NCI-H2107 (cell line): ENCODE measurements around the gene NARF.
"Not testable (repeated sequence)": the region's sequence is repeated elsewhere in the genome, so short reads cannot be mapped to it uniquely, and the experiment has no call there.

Experiments
- DNase-seq: peaks from one replicate; lab custom pipeline; 2025; lab: John Stamatoyannopoulos, UW

The NARF gene

DNA sequence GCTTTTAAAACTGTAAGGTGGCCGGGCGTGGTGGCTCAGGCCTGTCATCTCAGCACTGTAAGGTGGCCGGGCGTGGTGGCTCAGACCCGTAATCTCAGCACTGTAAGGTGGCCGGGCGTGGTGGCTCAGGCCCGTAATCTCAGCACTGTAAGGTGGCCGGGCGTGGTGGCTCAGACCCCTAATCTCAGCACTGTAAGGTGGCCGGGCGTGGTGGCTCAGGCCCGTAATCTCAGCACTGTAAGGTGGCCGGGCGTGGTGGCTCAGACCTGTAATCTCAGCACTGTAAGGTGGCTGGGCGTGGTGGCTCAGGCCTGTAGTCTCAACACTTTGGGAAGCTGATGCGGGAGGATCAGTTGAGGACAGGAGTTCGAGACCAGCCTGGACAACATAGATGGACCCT lies 80.5 kb downstream of the NARF start:
- DNase-seq: not testable (repeated sequence)
